HuH-7 (cell line): ENCODE measurements around the gene POLE3.
"Not testable (repeated sequence)": the region's sequence is repeated elsewhere in the genome, so short reads cannot be mapped to it uniquely, and the experiment has no call there.

ENCODE experiments used
- DNase-seq: peaks from one replicate; pipeline ENCODE4 v3.0.0; 2011; ENCODE audit warnings: low spot score

POLE3 gene

GRCh38 chr9:113410207-113410864 lies at the start of gene POLE3, which contains the start of gene C9orf43:
TSS of gene POLE3 (minus strand) at chr9:113410675. CDS start at chr9:113410293, 382 bp downstream.
TSS of gene C9orf43 (plus strand) at chr9:113410747. CDS start at chr9:113413494, 2,747 bp downstream.
- DNase-seq: peak; percentile 87

DNA sequence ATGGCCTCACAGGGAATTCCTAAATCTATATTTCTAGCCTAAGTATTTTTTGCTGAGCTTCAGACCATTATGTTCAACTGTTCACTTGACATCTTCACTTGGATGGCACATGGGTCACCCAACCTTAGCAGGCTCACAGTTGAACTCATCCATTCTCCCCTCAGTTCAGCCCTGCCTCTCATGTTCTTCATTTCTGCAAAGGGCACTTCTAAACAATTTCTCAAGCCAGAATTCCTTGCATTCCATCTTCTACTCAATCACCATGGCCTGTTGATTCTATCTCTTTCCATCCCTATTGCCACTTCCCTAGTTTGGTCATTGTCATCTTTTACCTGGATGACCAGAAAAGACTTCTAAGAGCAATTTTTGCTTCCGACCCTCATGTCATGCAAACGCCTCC lies 45.8 kb upstream of the POLE3 start:
- no peak for DNase-seq

DNA sequence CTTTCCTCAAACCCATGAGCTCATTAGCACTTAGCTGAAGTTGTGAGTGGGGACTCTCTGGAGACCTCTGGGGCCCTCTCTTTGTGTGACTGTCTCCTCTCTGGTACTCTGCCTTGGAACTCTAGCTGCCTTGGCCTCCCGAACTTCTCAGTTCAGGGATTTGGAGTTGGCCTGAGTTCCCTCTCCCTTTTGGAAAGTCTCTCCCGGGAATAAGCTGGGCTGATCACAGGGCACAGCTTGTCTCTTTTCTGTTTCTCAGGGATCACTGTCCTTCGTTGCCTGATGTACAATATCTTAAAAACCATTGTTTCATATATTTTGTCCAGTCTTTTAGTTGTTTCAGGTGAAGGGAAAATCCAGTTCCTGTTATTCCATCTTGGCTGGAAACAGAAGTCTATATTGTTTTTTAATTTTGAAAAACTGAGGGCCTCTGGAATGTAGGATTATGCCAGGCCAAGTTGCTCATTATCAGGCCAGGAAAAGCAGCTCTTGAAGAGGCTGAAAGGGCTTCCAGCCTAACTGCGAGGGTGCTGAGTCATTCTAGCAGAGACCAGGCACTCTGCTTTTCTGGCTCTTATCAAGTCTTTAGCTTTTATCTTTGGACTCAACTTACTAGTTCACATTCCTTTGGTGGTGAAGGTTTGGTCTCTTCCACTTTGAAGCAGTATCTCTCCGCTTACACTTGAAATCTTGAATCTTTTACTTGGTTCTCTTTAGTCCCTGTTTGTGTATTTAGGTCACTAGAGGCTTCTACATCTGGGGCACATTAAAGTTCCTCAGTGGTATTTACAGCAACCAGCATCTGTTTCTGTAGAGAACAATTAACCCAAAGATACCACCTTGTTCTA lies 44.7 kb upstream of the POLE3 start:
- DNase-seq: peak; percentile 36

DNA sequence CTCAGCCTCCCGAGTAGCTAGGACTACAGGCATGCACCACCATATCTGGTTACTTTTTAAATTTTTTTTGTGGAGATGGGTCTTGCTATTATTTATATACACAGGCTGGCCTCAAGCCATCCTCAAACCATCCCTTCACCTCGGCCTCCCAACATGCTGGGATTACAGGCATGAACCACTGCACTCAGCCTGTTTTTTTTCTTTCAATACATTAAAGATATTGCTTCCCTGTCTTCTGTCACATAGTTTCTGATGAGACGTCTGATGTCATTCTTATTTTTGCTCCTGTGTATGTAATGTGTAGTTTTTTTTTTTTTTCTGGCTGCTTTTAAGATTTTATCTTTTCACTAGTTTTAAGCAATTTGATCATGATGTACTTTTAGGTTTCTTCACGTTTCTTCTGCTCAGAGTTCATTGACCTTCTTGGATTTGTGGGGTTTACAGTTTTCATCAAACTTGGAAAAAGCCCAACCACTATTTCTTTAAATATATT lies 41.7 kb upstream of the POLE3 start:
- no peak for DNase-seq

- no peak for DNase-seq
Observed at GRCh38 chr9:113449376-113449775, 38.9 kb upstream of the POLE3 start.

DNA sequence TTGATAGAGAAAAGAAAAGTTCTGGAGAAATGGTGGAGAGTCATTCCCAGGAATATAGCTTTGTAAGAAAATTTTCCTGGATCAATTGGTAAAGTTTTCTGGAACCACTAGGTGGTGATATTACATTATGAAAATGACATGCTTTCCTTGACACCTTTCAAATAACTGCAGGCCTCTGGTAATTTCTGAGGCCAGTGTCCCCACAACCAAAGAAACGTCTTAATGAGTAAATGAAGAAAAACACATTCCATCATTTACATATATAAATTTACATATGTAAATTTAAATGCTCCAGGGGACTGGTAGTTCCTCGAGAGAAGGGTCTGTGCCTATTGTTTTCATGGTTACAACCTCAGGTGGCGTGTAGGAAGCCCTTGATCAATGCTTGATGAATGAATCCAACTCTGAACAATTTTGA lies 35.9 kb upstream of the POLE3 start:
- peak; percentile 69 for DNase-seq

DNA sequence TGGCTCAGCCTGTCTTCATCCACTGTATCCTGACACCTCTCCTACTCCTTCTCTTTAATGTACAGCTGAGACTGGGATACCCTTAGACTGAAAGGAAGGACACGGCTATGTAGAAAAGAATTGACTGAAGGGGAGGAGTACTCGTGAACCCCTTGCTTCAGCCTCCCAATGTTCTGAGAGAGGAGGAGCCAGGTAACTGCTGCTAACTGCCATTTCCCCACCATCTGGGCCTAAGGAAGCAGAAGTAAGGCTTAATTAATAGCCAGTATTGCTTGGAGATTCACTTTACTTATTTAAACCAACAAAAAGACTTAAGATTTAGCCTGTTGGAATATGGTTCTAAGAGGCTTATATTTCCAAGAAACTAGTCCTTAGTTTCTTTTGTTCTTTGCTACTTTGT lies 34.3 kb upstream of the POLE3 start:
- DNase-seq: no peak

- DNase-seq: not testable (repeated sequence)
Observed at GRCh38 chr9:113437716-113438115, 27.2 kb upstream of the POLE3 start.

GRCh38 chr9:113436728-113437515 lies 26.4 kb upstream of the POLE3 start:
- DNase-seq: no peak

DNA sequence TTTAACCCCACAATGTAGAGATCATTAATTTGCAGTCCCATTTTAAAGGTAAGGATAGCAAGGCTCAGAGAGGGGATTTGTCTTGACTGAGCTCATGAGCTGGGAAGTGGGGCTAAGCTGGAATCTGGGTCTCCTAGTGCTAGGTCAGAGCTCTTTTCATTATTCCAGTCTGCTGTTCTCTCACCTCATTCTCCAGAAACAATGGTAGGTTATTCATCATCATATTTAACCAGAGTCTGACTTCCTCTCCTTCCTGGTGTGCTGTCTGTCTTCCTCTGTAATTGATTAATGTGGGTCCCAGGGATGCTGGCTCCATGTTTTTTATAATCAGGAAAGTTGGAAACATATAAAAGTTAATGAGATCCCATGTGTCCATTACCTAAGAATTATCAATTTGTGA lies 20.7 kb upstream of the POLE3 start:
- DNase-seq: no peak

GRCh38 chr9:113428062-113428615 lies 17.7 kb upstream of the POLE3 start:
- no peak for DNase-seq

DNA sequence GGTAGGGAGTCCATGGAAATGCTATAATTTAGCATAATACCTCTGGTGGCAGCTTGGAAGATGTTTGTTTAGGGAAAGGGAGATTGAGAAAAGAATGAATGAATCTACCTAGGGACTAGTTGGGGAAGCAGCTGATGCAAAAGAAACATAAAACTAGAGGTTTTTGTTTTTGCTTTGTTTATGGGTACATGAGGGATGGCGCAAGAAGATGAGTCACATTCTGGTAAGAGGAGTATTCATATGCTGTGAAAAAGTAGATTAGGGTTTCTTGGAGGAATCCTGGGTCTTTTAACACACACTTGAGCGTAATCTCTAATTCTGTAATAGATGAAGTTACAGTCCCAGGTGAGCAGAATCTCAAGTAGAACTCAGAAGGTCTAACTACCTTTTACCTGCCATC lies 17.2 kb upstream of the POLE3 start:
- no peak for DNase-seq

GRCh38 chr9:113426701-113427100 lies 16.2 kb upstream of the POLE3 start:
- no peak for DNase-seq

GRCh38 chr9:113425072-113425471 lies 14.6 kb upstream of the POLE3 start:
- DNase-seq: no peak

- DNase-seq: no peak
Observed at GRCh38 chr9:113421726-113422125, 11.3 kb upstream of the POLE3 start.

GRCh38 chr9:113417370-113417769 lies 6.9 kb upstream of the POLE3 start:
- no peak for DNase-seq

DNA sequence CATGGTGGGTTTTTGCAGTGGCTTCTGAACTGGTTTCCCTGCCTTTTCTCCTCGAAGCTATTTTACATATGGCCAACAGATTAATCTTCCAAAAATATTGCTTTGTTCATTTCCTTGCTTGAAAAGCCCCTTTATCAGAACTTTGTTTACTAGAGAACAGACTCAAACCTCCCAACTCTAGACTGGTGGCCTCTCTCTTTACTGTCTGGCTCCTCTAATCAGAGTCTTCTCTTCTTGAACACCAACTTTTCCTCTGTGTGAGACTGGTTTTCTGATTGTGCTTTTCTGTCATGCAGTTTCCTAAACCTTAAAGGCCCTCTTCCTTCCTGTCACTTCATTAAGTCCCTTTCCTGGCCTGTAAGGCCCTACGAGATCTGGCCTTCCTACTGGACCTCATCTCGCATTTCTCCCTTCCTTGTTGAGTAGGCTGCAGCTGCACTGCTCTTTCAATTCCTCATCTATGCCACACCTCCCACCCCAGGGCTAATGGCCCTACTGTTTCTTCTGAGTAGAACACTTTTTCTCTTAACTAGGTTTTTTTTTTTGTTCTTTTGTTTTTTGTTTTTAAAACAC lies 5.8 kb upstream of the POLE3 start:
- no peak for DNase-seq

DNA sequence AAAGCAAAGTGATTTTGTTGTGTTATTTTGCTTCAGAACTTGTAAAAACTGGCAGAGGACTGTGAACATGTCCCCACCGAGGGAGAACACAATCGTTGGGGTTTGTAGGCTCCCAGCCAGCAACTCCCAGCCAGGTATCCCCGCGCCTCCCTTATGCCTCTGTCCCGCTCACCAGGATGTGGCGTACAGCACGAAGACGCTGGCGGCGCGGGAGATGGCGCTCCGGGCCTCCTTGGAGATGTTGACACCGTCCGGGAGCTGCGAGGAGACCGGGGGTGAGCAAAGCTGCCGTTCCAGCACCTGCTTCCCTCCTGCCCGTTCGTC lies 630 bp downstream of the POLE3 start:
- no peak for DNase-seq

DNA sequence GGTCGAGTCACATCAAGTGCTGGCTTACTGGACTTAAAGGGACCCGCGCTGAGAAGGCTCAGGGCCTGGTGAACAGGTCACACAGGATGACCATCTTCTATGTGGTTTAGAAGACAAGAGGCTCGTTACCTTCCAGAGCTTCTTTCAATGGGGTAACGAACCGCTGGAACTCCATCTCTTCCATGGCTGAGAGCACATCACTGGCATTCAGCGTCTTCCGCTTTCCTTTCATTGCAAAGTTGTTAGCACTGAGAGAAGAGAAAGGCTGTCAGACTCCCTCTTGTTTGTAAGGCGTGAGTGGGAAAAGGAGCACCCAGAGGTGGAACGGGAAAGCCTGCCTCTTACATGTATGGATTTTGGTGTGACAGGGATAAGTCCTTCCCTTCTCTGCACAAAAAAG lies 994 bp downstream of the POLE3 start:
- DNase-seq: no peak

DNA sequence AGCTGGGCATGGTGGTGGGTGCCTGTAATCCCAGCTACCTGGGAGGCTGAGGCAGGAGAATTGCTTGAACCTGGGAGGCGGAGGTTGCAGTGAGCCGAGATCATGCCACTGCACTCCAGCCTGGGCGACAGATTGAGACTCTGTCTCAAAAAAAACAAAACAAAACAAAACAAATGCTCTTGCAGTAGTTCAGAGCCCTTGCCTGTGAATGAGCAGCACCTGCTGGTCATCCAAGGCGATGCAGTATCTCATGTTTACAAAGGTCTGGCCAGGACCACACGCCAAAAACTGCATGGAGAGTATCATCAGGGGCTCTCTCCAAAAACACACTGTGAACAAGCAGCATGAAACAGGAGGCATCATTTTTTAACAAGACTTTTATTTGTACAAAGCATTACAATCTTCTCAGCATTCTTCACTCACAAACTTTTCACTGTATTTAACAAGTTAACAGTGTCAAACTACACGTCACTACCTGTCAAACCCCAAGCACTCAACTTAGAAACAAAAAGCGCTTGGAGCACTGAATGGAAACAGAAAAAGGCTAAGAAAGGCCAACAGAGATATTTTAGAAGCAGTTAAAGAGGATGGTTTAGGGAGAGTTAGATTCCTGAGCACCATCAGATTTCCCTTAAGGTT lies 3.5 kb downstream of the POLE3 start:
- peak; percentile 60 for DNase-seq

GRCh38 chr9:113406353-113406752 lies 4.1 kb downstream of the POLE3 start:
- DNase-seq: not testable (repeated sequence)
